GM21360 (cell line): ENCODE results near the gene ZNF174.

Experiments
- ATAC-seq: cut with Tn5 transposase; IDR thresholded peaks from one replicate; pipeline ENCODE4 v1.9.1; 2021; ENCODE audit warnings: mild to moderate bottlenecking, moderate library complexity; ENCODE audit not compliant: unreplicated experiment

The ZNF174 gene

DNA sequence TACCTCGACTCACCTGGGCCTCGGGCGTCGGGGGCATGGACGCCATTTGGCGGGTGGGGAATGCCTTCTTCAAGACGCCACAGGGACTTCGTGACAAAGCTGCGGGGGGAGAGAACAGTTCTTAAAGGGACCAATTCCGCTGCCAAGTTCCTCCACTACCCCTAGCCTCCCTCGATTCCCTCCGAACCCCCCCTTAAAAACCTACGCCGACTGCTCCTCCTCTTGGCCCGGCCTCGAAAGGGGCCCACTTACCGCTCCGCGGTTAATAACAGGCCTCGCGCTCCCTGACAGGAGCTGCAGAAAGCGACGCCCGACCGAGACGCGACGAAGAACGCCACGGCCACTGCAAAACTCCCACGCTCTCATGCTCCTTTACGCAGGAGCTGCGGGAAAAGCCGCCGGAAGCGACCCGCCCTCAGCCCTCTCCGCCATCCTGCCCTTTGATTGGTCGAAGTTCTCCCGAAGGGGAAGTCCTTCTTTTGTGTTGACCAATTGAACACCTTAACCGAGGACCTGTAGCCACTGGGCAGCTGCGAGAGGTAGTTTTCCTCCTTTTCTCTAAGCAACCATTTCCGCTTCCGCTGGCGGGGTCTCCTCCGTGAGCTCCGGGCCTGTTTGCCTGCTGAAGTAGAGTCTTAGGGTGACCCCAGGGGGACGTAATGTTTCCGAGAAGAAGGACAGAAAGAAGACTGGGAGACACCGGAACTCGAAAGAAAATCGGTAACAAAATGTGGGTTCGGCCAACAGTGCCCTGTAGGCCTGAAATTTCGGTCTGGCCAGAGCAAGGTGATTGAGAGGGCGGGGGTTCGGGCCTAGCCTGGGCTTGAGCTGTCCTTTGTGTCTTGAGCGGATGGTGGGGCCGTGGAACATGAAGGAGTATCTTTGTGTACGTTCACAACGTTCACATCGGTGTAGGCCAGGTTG, 42.4 kb downstream of the ZNF174 start, which contains the start of the genes NAA60 and ZNF597:
TSS of gene NAA60 (plus strand) at position 573 of the 924 bp plus-strand sequence. CDS start 32,548 bp downstream, outside the sequence.
TSS of gene ZNF597 (minus strand) at position 397 of the 924 bp plus-strand sequence. CDS start at position 46, 351 bp downstream.
- peak; percentile 73 for ATAC-seq

GRCh38 chr16:3444032-3444388, 43.0 kb downstream of the ZNF174 start:
- ATAC-seq = peak; percentile 29

DNA sequence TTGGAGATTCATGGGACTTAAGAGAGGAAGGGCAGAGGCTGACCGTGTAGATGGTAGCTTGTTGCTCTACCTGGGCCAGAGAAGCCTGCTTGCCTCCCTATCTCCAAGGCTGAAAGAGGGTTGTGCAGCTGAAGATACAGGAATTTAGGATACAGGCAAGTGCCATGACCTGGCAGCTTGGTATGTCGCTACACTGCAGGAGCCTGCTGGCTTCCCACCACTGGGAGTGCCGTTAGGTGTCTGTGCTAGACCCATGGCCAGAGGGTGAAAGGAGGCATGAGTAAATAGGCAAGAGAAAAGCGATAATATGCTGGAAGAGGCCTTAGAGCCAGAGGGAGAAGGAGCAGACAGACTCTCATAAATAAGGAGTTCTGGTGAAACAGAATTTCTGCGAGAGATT, 53.1 kb downstream of the ZNF174 start:
- no peak for ATAC-seq

DNA sequence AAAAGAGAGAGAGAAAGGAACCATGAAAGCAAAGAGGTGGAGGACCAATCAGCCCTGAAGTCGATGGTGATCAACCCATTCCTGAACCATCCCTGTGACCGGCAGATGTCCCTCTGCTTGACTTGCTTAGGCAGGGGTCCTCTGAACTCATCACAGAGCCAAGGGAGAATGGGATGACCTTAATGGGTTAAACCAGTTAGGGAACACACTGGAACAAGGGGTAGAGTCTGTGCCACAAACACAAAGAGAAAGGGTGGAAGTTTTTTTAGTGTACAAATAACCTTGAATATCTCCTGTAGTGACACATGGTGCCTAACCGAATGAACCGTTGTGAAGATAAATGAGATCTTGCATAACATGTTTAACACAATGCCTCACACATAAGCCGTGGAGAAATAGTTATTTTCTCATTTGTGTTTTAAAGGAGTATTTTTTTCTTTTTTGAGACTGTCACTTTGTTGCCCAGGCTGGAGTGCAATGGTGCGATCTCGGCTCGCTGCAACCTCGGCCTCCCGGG, 53.7 kb downstream of the ZNF174 start:
- ATAC-seq = no peak

DNA sequence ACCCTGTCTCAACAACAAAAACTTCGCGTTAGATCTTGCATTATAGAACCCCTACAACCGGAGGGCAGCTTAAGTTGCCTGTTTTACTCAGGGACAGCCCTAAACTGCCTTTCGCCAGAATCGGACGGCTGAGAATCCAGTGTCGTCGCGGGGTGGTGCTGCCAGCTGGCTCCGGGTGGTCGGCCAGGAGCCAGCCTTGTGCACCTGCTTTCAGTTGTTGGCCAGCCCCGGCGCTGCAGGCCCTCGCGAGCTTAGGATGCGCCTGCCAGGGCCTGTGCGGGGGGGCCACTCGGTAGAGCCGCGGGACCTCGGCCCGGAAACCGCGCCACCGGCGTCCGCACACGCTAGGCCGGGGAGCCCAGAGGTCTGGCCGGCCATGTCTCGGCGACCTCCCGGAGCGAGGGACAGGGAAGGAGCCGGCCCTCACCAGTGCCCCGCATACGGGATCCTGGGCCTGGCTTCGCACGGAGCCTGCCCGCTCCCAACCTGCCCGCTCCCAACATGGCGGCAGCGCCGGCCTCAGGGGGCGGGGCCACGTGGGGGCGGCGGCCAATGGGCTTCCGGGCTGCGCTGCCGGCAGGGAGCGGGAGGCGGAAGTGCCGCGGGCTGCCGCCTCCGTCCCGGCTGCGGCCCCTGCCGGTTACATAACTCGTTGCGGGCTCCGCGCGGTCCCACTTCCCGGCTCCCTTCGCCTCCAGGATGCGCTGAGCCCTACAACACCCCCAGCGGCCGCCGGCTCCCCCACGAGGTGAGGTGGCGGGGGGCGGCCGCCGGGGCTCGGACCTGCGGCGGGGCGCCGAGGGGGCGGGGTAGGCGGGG, 56.6 kb downstream of the ZNF174 start:
- peak; percentile 83 for ATAC-seq

DNA sequence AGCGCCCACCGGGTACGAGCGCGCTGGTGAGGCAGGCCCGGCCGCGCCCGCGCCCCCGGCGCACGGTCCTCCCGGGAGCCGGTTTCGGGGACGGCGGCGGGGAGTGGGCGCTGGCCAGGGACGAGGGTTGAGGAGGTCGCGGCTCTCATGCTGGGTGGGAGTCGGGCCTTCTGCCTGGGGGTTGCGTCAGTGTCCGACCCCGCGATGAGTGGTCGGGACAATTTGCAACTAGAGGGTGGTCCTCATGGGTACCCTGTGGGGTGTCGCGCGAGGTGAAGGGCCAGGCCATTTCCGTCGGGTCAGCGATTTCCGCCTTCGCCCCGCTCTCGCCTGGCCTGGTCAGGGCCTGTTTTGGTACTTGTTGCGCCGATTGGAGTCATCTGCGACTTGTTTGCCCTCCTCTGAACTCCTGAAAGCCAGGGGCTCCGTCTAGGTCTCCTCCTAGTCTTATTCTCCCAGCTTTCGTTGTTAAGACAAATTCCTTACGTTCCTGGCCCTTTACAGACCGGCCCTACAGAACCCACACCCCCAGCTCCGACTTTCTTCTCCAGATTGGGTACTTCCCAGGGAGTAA, 57.4 kb downstream of the ZNF174 start:
- peak; percentile 15 for ATAC-seq

GRCh38 chr16:3458852-3459361, 57.9 kb downstream of the ZNF174 start:
- ATAC-seq = no peak
